HL-60/S4 treated with phorbol 12-myristate 13-acetate at 8.2 ng/mL for 4 days and 3 days (cell line): ENCODE measurements around the gene ALKBH6.

Source experiments
- in situ Hi-C: fragments of 300-500 bp; cut with MboI; formaldehyde crosslinking; loops from 2 replicates; pipeline ENCODE4 v1.15.0; 2022; ENCODE audit warnings: low sequenced_read_pairs

Gene ALKBH6

GRCh38 chr19:35960432-35960972 is 53.5 kb downstream of the ALKBH6 start:
- in situ Hi-C loops = no loop called here

GRCh38 chr19:35959968-35960320 is 54.1 kb downstream of the ALKBH6 start:
- in situ Hi-C loops = no loop called here
